ENCODE measurements around the gene FARS2. TPM values are rescaled to one million over a fixed set of nuclear protein-coding genes. Genes with fewer than 3 reads are reported as not detected.

The FARS2 gene
- total RNA-seq, 2 experiments from 2014 or later, result 13.8 to 14.3 TPM

GRCh38 chr6:5670811-5671561 lies 409.7 kb downstream of the FARS2 start:
- Histone ChIP-seq H2AFZ (ENCODE audit: low read length) (no peak overlapping the region), H4K20me1 (ENCODE audit: insufficient read depth, low read length) (no peaks in the 10 kb centered on the region), H3K27ac (ENCODE audit: low read depth, low read length, poor library complexity, severe bottlenecking) (no peak overlapping the region), H3K36me3 (ENCODE audit: insufficient read depth, low read length) (no peaks in the 10 kb centered on the region), H3K9me2 (ENCODE audit: insufficient read depth, low read length) (no peaks in the 10 kb centered on the region), H3K79me2 (ENCODE audit: insufficient read depth, low read depth, low read length) (no peaks in the 10 kb centered on the region), H3K4me3 (ENCODE audit: low read depth, low read length, poor library complexity, severe bottlenecking) (no peak overlapping the region), H3K4me1 (ENCODE audit: insufficient read depth, low read length, poor library complexity, severe bottlenecking) (peaks cover 5% of the 10 kb centered on the region), H3K4me2 (ENCODE audit: low read length) (no peak overlapping the region; the same call in 1 of the 2 replicates), H3K9me3 (ENCODE audit: low read length) (no peaks in the 10 kb centered on the region)
- DNase-seq (ENCODE audit: low spot score), result no peak
- intact Hi-C loops (cut with micrococcal nuclease; ENCODE audit: unreplicated experiment), result no loop called here
- no TSS peak for BruUV-seq (replicated peaks)
- ChIA-PET CTCF (ENCODE audit: unreplicated experiment) (no interaction called here), POLR2A (interaction anchor here (0.6 kb wide), 1 partner anchor 599 kb away, joined by 3 read pairs; no protein-coding TSS in a partner anchor)
- TF ChIP-seq CTCF (conservative IDR thresholded peaks at IDR 0.05; ENCODE audit: low read length) (no peak), EZH2phosphoT487 (IDR thresholded peaks at IDR 0.05; ENCODE audit: borderline replicate concordance, low read depth, low read length) (no peak)

GRCh38 chr6:5671601-5672559 lies 410.6 kb downstream of the FARS2 start:
- no peak overlapping the region; the same call in 1 of the 2 replicates for H3K4me2 ChIP-seq (ENCODE audit: low read length)
- intact Hi-C loops (cut with micrococcal nuclease; ENCODE audit: unreplicated experiment), result no loop called here
- POLR2A ChIA-PET, result no interaction called here
- CTCF ChIA-PET (ENCODE audit: unreplicated experiment), result no interaction called here
- no TSS peak for BruUV-seq (replicated peaks)
- H4K20me1 ChIP-seq (ENCODE audit: insufficient read depth, low read length), result no peaks in the 10 kb centered on the region
- H3K4me1 ChIP-seq (ENCODE audit: insufficient read depth, low read length, poor library complexity, severe bottlenecking), result peaks cover 4% of the 10 kb centered on the region
- TF ChIP-seq CTCF (conservative IDR thresholded peaks at IDR 0.05; ENCODE audit: low read length) (peak; percentile 35; the same call in 1 of the 2 replicates), EZH2phosphoT487 (IDR thresholded peaks at IDR 0.05; ENCODE audit: borderline replicate concordance, low read depth, low read length) (no peak)
- H3K4me3 ChIP-seq (ENCODE audit: low read depth, low read length, poor library complexity, severe bottlenecking), result no peak overlapping the region
- H3K79me2 ChIP-seq (ENCODE audit: insufficient read depth, low read depth, low read length), result no peaks in the 10 kb centered on the region
- H2AFZ ChIP-seq (ENCODE audit: low read length), result no peak overlapping the region
- H3K27ac ChIP-seq (ENCODE audit: low read depth, low read length, poor library complexity, severe bottlenecking), result no peak overlapping the region
- H3K9me2 ChIP-seq (ENCODE audit: insufficient read depth, low read length), result no peaks in the 10 kb centered on the region
- no peaks in the 10 kb centered on the region for H3K36me3 ChIP-seq (ENCODE audit: insufficient read depth, low read length)
- no peaks in the 10 kb centered on the region for H3K9me3 ChIP-seq (ENCODE audit: low read length)
- DNase-seq (ENCODE audit: low spot score), result peak; percentile 22
